T-cell (primary cell): ENCODE measurements around the gene RRAD. TPM values are rescaled to one million over a fixed set of nuclear protein-coding genes. Genes with fewer than 3 reads are reported as not detected.
"Not testable (repeated sequence)": the region's sequence is repeated elsewhere in the genome, so short reads cannot be mapped to it uniquely, and the experiment has no call there.

ENCODE experiments used
- ATAC-seq, 4 experiments: fragments of 200-7000 bp in 3 of 4; fragments of 150-1000 bp in 1 of 4; cut with Tn5 transposase; replicated peaks in 1 of 4; 1 replicate in 3 of 4; 2 replicates in 1 of 4; pipeline ENCODE4 v1.10.0; 2021; ENCODE audit warnings: moderate library complexity in 3 of 4, mild to moderate bottlenecking in 2 of 4, moderate number of reproducible peaks in 1 of 4
- CTCF ChIA-PET, 2 donors: fragments of 300-600 bp; sonication (Branson Sonifier 250); formaldehyde crosslinking; loops; one replicate each; lab custom pipeline; 2022; ENCODE audit warnings: antibody characterized with exemption in 2 of 2; lab: Charles Lee
- POLR2A ChIA-PET, 2 donors: fragments of 300-600 bp; sonication (Branson Sonifier 250); formaldehyde crosslinking; loops; one replicate each; lab custom pipeline; 2022; ENCODE audit warnings: antibody characterized with exemption in 2 of 2; lab: Charles Lee
- DNase-seq, 35 experiments: peaks; one replicate each; pipeline versions ENCODE4 v3.0.0 to v3.0.0-alpha.2; 2013 to 2023
- H3K27ac ChIP-seq: one replicate; pipeline ENCODE4 v1.5.1; 2013; ENCODE audit warnings: low read length
- H3K27me3 ChIP-seq, 2 experiments: replicated peaks in 1 of 2; 1 replicate in 1 of 2; 2 replicates in 1 of 2; pipeline versions ENCODE4 v1.6.1 to v1.7.0; 2013; ENCODE audit warnings: low read length in 1 of 2, mixed read lengths in 1 of 2; ENCODE audit not compliant: control insufficient read depth in 2 of 2, insufficient read depth in 2 of 2; ENCODE audit errors: extremely low read depth in 1 of 2
- H3K36me3 ChIP-seq, 2 donors: 1 replicate in 1 of 2; 2 replicates in 1 of 2; pipeline versions ENCODE4 v1.6.1 to v1.7.0; 2013; ENCODE audit warnings: low read length in 1 of 2; ENCODE audit not compliant: control insufficient read depth in 2 of 2, insufficient read depth in 1 of 2; ENCODE audit errors: extremely low read depth in 1 of 2
- H3K4me1 ChIP-seq, 2 experiments: 1 replicate in 1 of 2; 2 replicates in 1 of 2; pipeline versions ENCODE4 v1.6.1 to v1.7.0; 2013; ENCODE audit warnings: low read length in 2 of 2, mixed read lengths in 1 of 2; ENCODE audit not compliant: insufficient read depth in 2 of 2, control insufficient read depth in 1 of 2; ENCODE audit errors: extremely low read depth in 1 of 2
- H3K4me3 ChIP-seq, 2 donors: 1 replicate in 1 of 2; 2 replicates in 1 of 2; pipeline versions ENCODE4 v1.5.1 to v1.7.0; 2013; ENCODE audit warnings: mild to moderate bottlenecking in 2 of 2, low read length in 1 of 2, moderate library complexity in 1 of 2; ENCODE audit not compliant: control insufficient read depth in 1 of 2; ENCODE audit errors: extremely low read depth in 1 of 2
- H3K9me3 ChIP-seq: 2 replicates; pipeline ENCODE4 v1.7.0; 2013
- H3K27ac Mint-ChIP-seq, 2 donors: one replicate each; pipeline ENCODE4 v1.8.0; 2020 to 2021; ENCODE audit warnings: mild to moderate bottlenecking in 2 of 2, mixed read lengths in 2 of 2
- H3K27me3 Mint-ChIP-seq, 2 donors: one replicate each; pipeline ENCODE4 v1.8.0; 2021 to 2022; ENCODE audit warnings: mixed read lengths in 2 of 2
- H3K36me3 Mint-ChIP-seq: one replicate; pipeline ENCODE4 v1.8.0; 2021; ENCODE audit warnings: mixed read lengths
- H3K4me1 Mint-ChIP-seq, 3 donors: one replicate each; pipeline ENCODE4 v1.8.0; 2020 to 2022; ENCODE audit warnings: mixed read lengths in 3 of 3, mild to moderate bottlenecking in 1 of 3
- H3K4me3 Mint-ChIP-seq, 3 donors: one replicate each; pipeline ENCODE4 v1.8.0; 2020 to 2022; ENCODE audit warnings: mild to moderate bottlenecking in 3 of 3, mixed read lengths in 3 of 3, moderate library complexity in 3 of 3
- H3K9me3 Mint-ChIP-seq, 3 donors: one replicate each; pipeline ENCODE4 v1.8.0; 2020 to 2022; ENCODE audit warnings: mixed read lengths in 3 of 3
- WGBS: methylation state at CpG from one replicate; pipeline ENCODE4 v1.1.5; 2013; ENCODE audit warnings: missing lambda C conversion rate; ENCODE audit not compliant: insufficient coverage; 5-methylcytosine and 5-hydroxymethylcytosine counted together
- total RNA-seq, 35 experiments: library from RNA in 6 of 35; stranded (reverse) in 6 of 35; fragments of 120-200 nt in 1 of 35; gene quantifications; one replicate each; pipeline versions ENCODE4 v1.2.1 to v1.2.4 and lab custom pipeline; 2013 to 2026

The RRAD gene
- total RNA-seq, 5 donors from 2014 or later (not counting 1 experiment from before 2014, with no cell fraction given) = 0.28 to 1.1 (median 0.53) TPM; not detected in 1

GRCh38 chr16:66899310-66899944 is 25.9 kb downstream of the RRAD start:
- H3K27ac Mint-ChIP-seq = no peak overlapping the region
- H3K4me1 ChIP-seq = peaks cover 0 to 3% of the 10 kb centered on the region in 2 experiments
- no peaks in the 10 kb centered on the region for H3K27me3 Mint-ChIP-seq
- ChIA-PET POLR2A (no interaction called here), CTCF (no interaction called here)
- no peak overlapping the region for H3K4me3 ChIP-seq
- H3K27ac ChIP-seq = no peak overlapping the region
- no peaks in the 10 kb centered on the region for H3K9me3 ChIP-seq
- 94% methylated on average over 4 of the region's 6 CpGs for WGBS
- no peak for DNase-seq
- H3K4me1 Mint-ChIP-seq = peaks cover 0 to 4% (median 3%) of the 10 kb centered on the region in 3 donors
- no peaks in the 10 kb centered on the region for H3K36me3 ChIP-seq
- no peak for ATAC-seq
- no peak overlapping the region for H3K4me3 Mint-ChIP-seq
- no peaks in the 10 kb centered on the region for H3K9me3 Mint-ChIP-seq
- peaks cover 0 to 2% of the 10 kb centered on the region in 2 experiments for H3K27me3 ChIP-seq
- H3K36me3 Mint-ChIP-seq = no peaks in the 10 kb centered on the region

GRCh38 chr16:66898933-66899309 is 26.4 kb downstream of the RRAD start:
- Mint-ChIP-seq H3K36me3 (no peaks in the 10 kb centered on the region), H3K27me3 (no peaks in the 10 kb centered on the region), H3K4me3 (no peak overlapping the region), H3K9me3 (no peaks in the 10 kb centered on the region), H3K27ac (no peak overlapping the region), H3K4me1 (peaks cover 0 to 6% (median 3%) of the 10 kb centered on the region in 3 donors)
- ATAC-seq = no peak
- POLR2A ChIA-PET = no interaction called here
- Histone ChIP-seq H3K4me3 (no peak overlapping the region), H3K27me3 (peaks cover 0 to 2% of the 10 kb centered on the region in 2 experiments), H3K27ac (no peak overlapping the region), H3K4me1 (peaks cover 0 to 3% of the 10 kb centered on the region in 2 experiments), H3K36me3 (peaks cover 0 to 4% of the 10 kb centered on the region in 2 donors), H3K9me3 (no peaks in the 10 kb centered on the region)
- no peak for DNase-seq
- WGBS = no CpG with 5 or more reads among the region's 2 CpGs
- CTCF ChIA-PET = no interaction called here

- POLR2A ChIA-PET = no interaction called here
- Histone ChIP-seq H3K4me1 (peaks cover 0 to 7% of the 10 kb centered on the region in 2 experiments), H3K27ac (no peak overlapping the region), H3K9me3 (no peaks in the 10 kb centered on the region), H3K36me3 (peaks cover 0 to 4% of the 10 kb centered on the region in 2 donors), H3K27me3 (peaks cover 0 to 2% of the 10 kb centered on the region in 2 experiments), H3K4me3 (no peak overlapping the region)
- H3K9me3 Mint-ChIP-seq = no peaks in the 10 kb centered on the region
- CTCF ChIA-PET = no interaction called here
- DNase-seq (no peak), ATAC-seq (no peak)
- 100% methylated on average over 1 of the region's 3 CpGs for WGBS
- H3K27me3 Mint-ChIP-seq = no peaks in the 10 kb centered on the region
- no peaks in the 10 kb centered on the region for H3K36me3 Mint-ChIP-seq
- peaks cover under 1 to 7% (median 3%) of the 10 kb centered on the region in 3 donors for H3K4me1 Mint-ChIP-seq
- H3K27ac Mint-ChIP-seq = no peak overlapping the region
- no peak overlapping the region for H3K4me3 Mint-ChIP-seq
These were observed 27.1 kb downstream of the RRAD start for GRCh38 chr16:66898207-66898606.

- ATAC-seq, H3K36me3 Mint-ChIP-seq, H3K27ac ChIP-seq, H3K4me3 Mint-ChIP-seq, CTCF ChIA-PET, H3K9me3 ChIP-seq, H3K27me3 Mint-ChIP-seq, H3K4me3 ChIP-seq, POLR2A ChIA-PET, H3K36me3 ChIP-seq, H3K27me3 ChIP-seq, H3K9me3 Mint-ChIP-seq, H3K27ac Mint-ChIP-seq, DNase-seq: not testable (repeated sequence)
- H3K4me1 Mint-ChIP-seq = peaks cover 3 to 14% (median 10%) of the 10 kb centered on the region in 3 donors
- peaks cover 0 to 10% of the 10 kb centered on the region in 2 experiments for H3K4me1 ChIP-seq
- WGBS = 83% methylated on average over 4 of the region's 5 CpGs
These were observed 28.7 kb downstream of the RRAD start for GRCh38 chr16:66896682-66897081.

GRCh38 chr16:66895999-66896398 is 29.3 kb downstream of the RRAD start:
- Histone ChIP-seq H3K9me3 (no peaks in the 10 kb centered on the region), H3K4me3 (no peak overlapping the region), H3K4me1 (peaks cover 0 to 10% of the 10 kb centered on the region in 2 experiments), H3K27ac (no peak overlapping the region), H3K36me3 (peaks cover 0 to 4% of the 10 kb centered on the region in 2 donors), H3K27me3 (peaks cover 0 to 2% of the 10 kb centered on the region in 2 experiments)
- WGBS = 96% methylated on average over 2 of the region's 3 CpGs
- no peak overlapping the region for H3K27ac Mint-ChIP-seq
- no peak for DNase-seq
- peaks cover 3 to 14% (median 10%) of the 10 kb centered on the region in 3 donors for H3K4me1 Mint-ChIP-seq
- ATAC-seq = no peak
- H3K27me3 Mint-ChIP-seq = no peaks in the 10 kb centered on the region
- ChIA-PET POLR2A (no interaction called here), CTCF (interaction anchor here (0.6 to 1.2 kb wide), 4 partner anchors 14 to 228 kb away, joined by 3 read pairs; partner anchors contain the start of gene PDP2 (in 1 of the 2))
- no peaks in the 10 kb centered on the region for H3K9me3 Mint-ChIP-seq
- no peaks in the 10 kb centered on the region for H3K36me3 Mint-ChIP-seq
- no peak overlapping the region for H3K4me3 Mint-ChIP-seq

- no peak for ATAC-seq
- no peak overlapping the region for H3K27ac Mint-ChIP-seq
These were observed 29.7 kb downstream of the RRAD start for GRCh38 chr16:66895689-66895979.

More at GRCh38 chr16:66895689-66895979, 29.7 kb downstream of the RRAD start:
- H3K4me3 ChIP-seq = no peak overlapping the region
- H3K9me3 ChIP-seq = no peaks in the 10 kb centered on the region
- ChIA-PET POLR2A (interaction anchor here in 1 of 2 donors (0.6 kb wide), 1 partner anchor 49 kb away, joined by 4 read pairs; no protein-coding TSS in a partner anchor), CTCF (interaction anchor here (0.6 to 1.2 kb wide), 7 partner anchors 14 to 228 kb away, joined by 3 read pairs; partner anchors contain the start of gene PDP2 (in 1 of the 2))
- peaks cover 0 to 2% of the 10 kb centered on the region in 2 experiments for H3K27me3 ChIP-seq
- 100% methylated on average over 5 of the region's 5 CpGs for WGBS
- no peak overlapping the region for H3K27ac ChIP-seq
- DNase-seq = no peak
- Mint-ChIP-seq H3K27me3 (no peaks in the 10 kb centered on the region), H3K9me3 (no peaks in the 10 kb centered on the region), H3K4me3 (no peak overlapping the region), H3K36me3 (no peaks in the 10 kb centered on the region), H3K4me1 (peaks cover 3 to 14% (median 10%) of the 10 kb centered on the region in 3 donors)
- peaks cover 0 to 4% of the 10 kb centered on the region in 2 donors for H3K36me3 ChIP-seq
- peaks cover 0 to 10% of the 10 kb centered on the region in 2 experiments for H3K4me1 ChIP-seq
